Transverse colon (tissue), 4 donors: ENCODE measurements around the gene MMRN2. TPM values are rescaled to one million over a fixed set of nuclear protein-coding genes. Genes with fewer than 3 reads are reported as not detected.

ENCODE experiments used
- DNase-seq: peaks from one replicate; pipeline ENCODE4 v3.0.0-alpha.2; 2019
- H3K27ac ChIP-seq, 4 donors: fragments of 200-600 bp; sonication (generic); 2 replicates each; pipeline ENCODE4 v1.5.1; 2016 to 2018; ENCODE audit warnings: inconsistent platforms in 4 of 4
- H3K27me3 ChIP-seq: fragments of 200-600 bp; sonication (generic); 2 replicates; pipeline ENCODE4 v1.5.1; 2017; ENCODE audit warnings: inconsistent platforms
- H3K36me3 ChIP-seq, 4 donors: fragments of 200-600 bp; sonication (generic); 2 replicates each; pipeline ENCODE4 v1.5.1; 2017 to 2019; ENCODE audit warnings: inconsistent platforms in 4 of 4
- H3K4me1 ChIP-seq, 4 donors: fragments of 200-600 bp; sonication (generic); 2 replicates each; pipeline ENCODE4 v1.5.1; 2017 to 2020; ENCODE audit warnings: inconsistent platforms in 4 of 4
- H3K4me3 ChIP-seq, 4 donors: fragments of 200-600 bp; sonication (generic); 1 replicate in 1 of 4; 2 replicates in 3 of 4; pipeline versions ENCODE4 v1.5.1 to v1.6.1; 2017 to 2019; ENCODE audit warnings: inconsistent platforms in 4 of 4
- H3K9me3 ChIP-seq, 2 donors: fragments of 200-600 bp; sonication (generic); 2 replicates each; pipeline ENCODE4 v1.5.1; 2017 to 2019; ENCODE audit warnings: inconsistent platforms in 2 of 2
- CTCF ChIP-seq, 5 experiments: fragments of 200-600 bp in 3 of 5; fragments of 450-650 bp in 2 of 5; sonication (generic) in 3 of 5; IDR thresholded peaks; 1 replicate in 2 of 5; 2 replicates in 3 of 5; pipeline ENCODE4 v1.5.1; 2016 to 2017; ENCODE audit warnings: antibody characterized with exemption in 5 of 5, inconsistent platforms in 3 of 5, mild to moderate bottlenecking in 2 of 5, moderate library complexity in 1 of 5
- EP300 ChIP-seq: sonication (generic); formaldehyde crosslinking; IDR thresholded peaks from one replicate; pipeline ENCODE4 v1.6.1; 2017; ENCODE audit warnings: antibody characterized with exemption, low read depth
- POLR2A ChIP-seq: fragments of 450-650 bp; IDR thresholded peaks from one replicate; pipeline ENCODE4 v1.6.1; 2016; ENCODE audit warnings: antibody characterized with exemption, mild to moderate bottlenecking, moderate library complexity
- POLR2AphosphoS5 ChIP-seq, 3 donors: sonication (generic); formaldehyde crosslinking; IDR thresholded peaks; one replicate each; pipeline ENCODE4 v1.6.1; 2016; ENCODE audit warnings: antibody characterized with exemption in 3 of 3
- WGBS, 2 donors: methylation state at CpG; one replicate each; pipeline ENCODE4 v1.1.5; 2018; ENCODE audit warnings: low coverage in 1 of 2; 5-methylcytosine and 5-hydroxymethylcytosine counted together
- in situ Hi-C, 4 donors: fragments of 200-750 bp; cut with MboI; loops; one replicate each; pipeline versions ENCODE4 v1.15.0 to v1.15.1; 2017; ENCODE audit warnings: low sequenced_read_pairs in 3 of 4, low pct_ligation_motif_present in 1 of 4, low pct_unique_long_range_greater_than_20kb in 1 of 4
- intact Hi-C: fragments of 100-400 bp; cut with DNase I; formaldehyde crosslinking; loops from one replicate; pipeline ENCODE4 v1.15.1; 2023; ENCODE audit warnings: low total_unique reads
- total RNA-seq, 4 donors: library from RNA; depleted of rRNA; stranded (reverse); fragments of >200 nt; gene quantifications; one replicate each; pipeline ENCODE4 v1.1.0, GENCODE V29; 2016

MMRN2 gene
- total RNA-seq, 4 donors from 2014 or later, result 1.1 to 25.3 (median 8.1) TPM

GRCh38 chr10:86970982-86971231 is 13.5 kb upstream of the MMRN2 start:
- DNase-seq, result no peak
- TF ChIP-seq POLR2A, result peak; percentile 93
- TF ChIP-seq EP300, result no peak
- no peak for TF ChIP-seq POLR2AphosphoS5 (IDR thresholded peaks at IDR 0.05)
- in situ Hi-C loops (no loop called here), intact Hi-C loops (no loop called here)
- peaks cover 25 to 63% (median 55%) of the 10 kb centered on the region in 4 donors for H3K4me1 ChIP-seq
- H3K27ac ChIP-seq, result peak overlapping the region; percentile 88 to 95 (median 91)
- peak overlapping the region; percentile 38 to 59 (median 53) for H3K4me3 ChIP-seq
- WGBS, 2 donors, result 0% methylated on average over 3 of the region's 20 CpGs; no CpG with 5 or more reads in 1 of the 2 donors
- H3K27me3 ChIP-seq, result no peaks in the 10 kb centered on the region
- H3K36me3 ChIP-seq, result no peaks in the 10 kb centered on the region
- H3K9me3 ChIP-seq, result no peaks in the 10 kb centered on the region

- 48% methylated on average over 27 of the region's 30 CpGs; no CpG with 5 or more reads in 1 of the 2 donors for WGBS, 2 donors
- peak overlapping the region; percentile 88 to 95 (median 91) for H3K27ac ChIP-seq
- peak; percentile 68 for DNase-seq
- peaks cover 25 to 60% (median 55%) of the 10 kb centered on the region in 4 donors for H3K4me1 ChIP-seq
- peak; percentile 39 for TF ChIP-seq POLR2A
- TF ChIP-seq POLR2AphosphoS5 (IDR thresholded peaks at IDR 0.05), result peak in 2 of 3 donors; percentile 51 to 76
- TF ChIP-seq EP300, result no peak
- no peak for TF ChIP-seq CTCF (IDR thresholded peaks at IDR 0.05)
- H3K9me3 ChIP-seq, result no peaks in the 10 kb centered on the region
- H3K36me3 ChIP-seq, result no peaks in the 10 kb centered on the region
- H3K4me3 ChIP-seq, result peak overlapping the region; percentile 38 to 59 (median 53)
- intact Hi-C loops, result no loop called here
- H3K27me3 ChIP-seq, result no peaks in the 10 kb centered on the region
- in situ Hi-C loops, result no loop called here
Observed at GRCh38 chr10:86970162-86970981, 13.0 kb upstream of the MMRN2 start.

GRCh38 chr10:86969421-86970041 is 12.1 kb upstream of the MMRN2 start:
- Histone ChIP-seq H3K4me1 (peaks cover 25 to 60% (median 55%) of the 10 kb centered on the region in 4 donors), H3K27me3 (no peaks in the 10 kb centered on the region), H3K4me3 (peak overlapping the region in 3 of 4 donors; percentile 44 to 58 (median 48)), H3K27ac (peak overlapping the region; percentile 88 to 95 (median 91)), H3K9me3 (no peaks in the 10 kb centered on the region), H3K36me3 (no peaks in the 10 kb centered on the region)
- DNase-seq, result no peak
- 65% methylated on average over 8 of the region's 8 CpGs; no CpG with 5 or more reads in 1 of the 2 donors for WGBS, 2 donors
- intact Hi-C loops (no loop called here), in situ Hi-C loops (no loop called here)
- TF ChIP-seq EP300, result no peak
- no peak for TF ChIP-seq POLR2AphosphoS5 (IDR thresholded peaks at IDR 0.05)
- TF ChIP-seq POLR2A, result no peak
- no peak for TF ChIP-seq CTCF (IDR thresholded peaks at IDR 0.05)

- peaks cover 25 to 60% (median 55%) of the 10 kb centered on the region in 4 donors for H3K4me1 ChIP-seq
- in situ Hi-C loops, result no loop called here
- 39% methylated on average over 9 of the region's 9 CpGs; no CpG with 5 or more reads in 1 of the 2 donors for WGBS, 2 donors
- peak overlapping the region; percentile 39 to 58 (median 48) for H3K4me3 ChIP-seq
- no peaks in the 10 kb centered on the region for H3K36me3 ChIP-seq
- H3K9me3 ChIP-seq, result no peaks in the 10 kb centered on the region
- peak overlapping the region; percentile 88 to 95 (median 91) for H3K27ac ChIP-seq
- TF ChIP-seq CTCF (IDR thresholded peaks at IDR 0.05), result no peak
- no peak for TF ChIP-seq POLR2AphosphoS5 (IDR thresholded peaks at IDR 0.05)
- TF ChIP-seq EP300, result no peak
- TF ChIP-seq POLR2A, result no peak
- intact Hi-C loops, result no loop called here
- no peak for DNase-seq
- H3K27me3 ChIP-seq, result no peaks in the 10 kb centered on the region
Observed at GRCh38 chr10:86968994-86969355, 11.6 kb upstream of the MMRN2 start.
